Stimulated activated CD8-positive, alpha-beta memory T cell treated with anti-CD3 and anti-CD28 coated beads, Interleukin-15, amount 100 ng/mL, for 4 hours (primary cell): ENCODE results near the gene CDON.
A peak's percentile ranks its signal among the peaks of the same experiment; 100 is the strongest.

Source experiments
- DNase-seq, 2 donors: peaks; one replicate each; pipeline ENCODE4 v3.0.0-alpha.2; 2020; ENCODE audit warnings: low read depth in 2 of 2

CDON gene

DNA sequence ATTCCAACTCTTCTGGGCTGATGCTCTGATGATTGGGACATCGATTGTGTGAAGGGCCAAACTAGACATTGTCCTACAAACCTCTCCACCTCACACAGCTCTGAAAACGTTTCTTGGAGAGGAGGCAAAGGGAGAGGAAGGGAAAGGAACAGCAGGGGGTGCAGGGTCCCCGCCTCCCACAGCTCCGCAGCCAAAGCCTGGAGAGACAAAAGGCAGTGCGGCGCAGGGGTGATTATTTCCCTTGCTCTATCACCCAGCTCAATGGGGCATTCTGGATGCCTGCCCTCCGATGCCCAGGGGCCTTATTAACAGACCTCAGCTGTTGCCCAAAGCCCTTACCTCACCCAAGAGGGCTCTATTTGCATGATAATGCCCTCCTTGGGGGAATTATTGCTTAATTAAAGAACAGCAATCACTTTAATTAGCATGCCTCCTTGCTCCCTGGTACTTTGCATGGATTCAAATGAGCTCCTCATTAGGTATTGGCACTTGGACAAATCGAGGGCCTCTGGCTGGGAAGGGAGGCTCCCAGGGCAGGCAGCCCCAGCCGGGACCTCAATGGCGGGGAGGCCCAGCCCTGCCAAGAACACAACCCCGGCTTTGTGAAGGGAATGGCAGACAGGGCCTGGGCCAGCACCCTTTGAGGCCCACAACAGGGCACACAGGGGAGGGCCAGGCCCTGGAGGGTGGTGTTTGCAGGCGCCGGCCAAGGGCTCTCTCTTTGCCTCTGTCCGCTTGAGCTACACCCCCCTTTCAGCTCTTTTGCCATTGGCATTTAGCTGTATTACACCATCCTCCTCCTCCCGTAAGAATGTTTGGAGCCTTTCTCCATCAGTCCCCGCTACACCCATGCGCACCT, 19.8 kb upstream of the CDON start:
- no peak for DNase-seq

GRCh38 chr11:126081915-126082250, 19.2 kb upstream of the CDON start:
- no peak for DNase-seq

GRCh38 chr11:126080161-126080941, 17.7 kb upstream of the CDON start:
- DNase-seq = no peak

GRCh38 chr11:126079621-126080124, 17.0 kb upstream of the CDON start:
- no peak for DNase-seq

- DNase-seq = no peak
Observed at GRCh38 chr11:126076641-126077040, 14.0 kb upstream of the CDON start.

GRCh38 chr11:126072801-126073594, 10.3 kb upstream of the CDON start:
- DNase-seq = no peak

DNA sequence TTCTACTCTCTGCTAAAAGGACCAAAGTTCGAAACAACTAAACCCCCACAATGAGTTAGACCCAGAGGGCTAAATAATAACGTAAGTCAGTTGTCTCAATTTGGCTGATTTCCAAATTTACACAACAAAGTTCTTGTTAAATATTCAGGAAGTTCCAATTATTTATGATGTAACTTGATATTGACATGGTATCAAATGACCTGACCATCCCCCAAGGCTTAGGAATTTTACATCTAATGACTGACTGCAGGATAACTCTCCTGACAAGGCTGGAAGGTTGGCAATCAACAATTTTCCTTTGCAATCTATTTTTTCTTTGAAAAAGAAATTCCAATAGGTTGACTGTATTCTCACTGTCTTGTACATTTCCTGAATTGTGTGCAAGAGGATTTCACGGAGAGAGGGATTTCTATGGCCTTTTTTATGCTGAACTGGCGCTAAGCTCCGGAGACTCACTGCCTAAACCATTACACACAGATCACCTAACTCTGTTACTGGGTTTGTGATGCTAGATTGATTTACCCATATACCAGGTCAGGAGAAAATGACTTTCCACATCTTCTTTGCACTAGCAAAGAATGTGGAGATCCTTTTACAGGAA, 9.6 kb upstream of the CDON start:
- DNase-seq = no peak

DNA sequence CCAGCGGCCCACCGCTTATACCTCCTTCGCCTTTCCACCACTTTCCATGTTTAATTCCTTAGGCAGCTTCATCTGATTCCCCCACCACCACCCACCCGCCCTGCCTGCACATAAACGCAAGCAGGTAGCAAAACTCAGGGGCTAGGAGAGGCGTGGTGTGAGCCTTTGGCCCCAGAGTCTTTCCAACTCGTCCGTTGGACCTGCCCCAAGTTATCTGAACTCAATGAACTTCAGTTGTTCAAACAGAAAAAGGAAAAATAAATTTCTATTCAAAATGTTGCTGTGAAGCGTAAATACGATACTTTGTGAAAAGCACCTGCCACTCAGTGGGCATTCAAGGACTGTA, 814 bp upstream of the CDON start:
- no peak for DNase-seq

DNA sequence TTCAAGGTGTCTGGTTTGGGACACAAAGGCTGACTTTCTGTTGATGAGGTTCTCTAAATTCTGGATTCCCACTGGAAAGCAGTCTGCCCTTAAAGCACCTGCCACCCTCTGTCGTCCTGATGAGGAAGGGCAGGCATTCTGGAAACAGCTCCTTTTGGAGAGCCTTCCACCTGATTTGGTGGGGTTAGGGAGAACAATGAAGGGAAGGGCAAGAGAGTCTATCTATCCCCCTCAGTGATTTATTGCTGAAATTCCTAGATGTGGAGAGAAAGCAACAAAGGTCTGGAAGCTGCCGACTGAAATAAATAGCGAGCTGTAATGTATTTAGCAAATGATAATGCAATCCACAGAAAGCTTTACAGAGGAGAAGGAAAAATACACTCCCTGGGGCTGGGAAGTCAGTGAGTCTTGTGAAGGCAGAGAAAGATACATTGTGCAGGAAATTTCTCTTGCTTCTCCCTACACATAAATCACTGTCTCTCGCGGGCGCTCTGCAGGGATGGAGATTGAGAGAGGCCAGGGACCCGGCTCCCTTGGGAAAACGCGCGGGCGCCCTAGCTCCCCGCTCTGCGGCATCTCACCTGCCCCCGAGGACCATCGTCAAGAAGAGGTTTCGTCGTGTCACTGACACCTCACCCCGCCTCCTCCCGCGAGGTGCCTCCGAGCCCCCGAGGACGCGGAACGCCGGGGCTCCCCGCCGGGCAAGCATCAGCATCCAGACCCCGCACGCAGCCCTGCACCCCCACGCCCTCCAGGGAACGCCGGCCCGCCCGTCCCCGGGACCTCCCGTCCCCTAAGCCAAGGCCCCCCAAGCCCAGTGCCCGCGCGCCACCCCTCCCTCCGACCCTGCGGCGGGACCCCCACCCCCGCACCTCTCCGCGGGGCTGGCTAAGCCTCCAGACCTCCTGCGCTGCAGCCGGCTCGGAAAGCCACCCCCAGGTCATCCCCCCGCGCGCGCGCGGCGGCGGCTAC, 673 bp downstream of the CDON start:
- peak in 1 of 2 donors; percentile 5 for DNase-seq

GRCh38 chr11:126060757-126061171, 1.9 kb downstream of the CDON start:
- DNase-seq = no peak

- no peak for DNase-seq
Observed at GRCh38 chr11:126059238-126059781, 3.4 kb downstream of the CDON start.

GRCh38 chr11:126058105-126058874, 4.4 kb downstream of the CDON start:
- DNase-seq = no peak

GRCh38 chr11:126054882-126055281, 7.8 kb downstream of the CDON start:
- no peak for DNase-seq

DNA sequence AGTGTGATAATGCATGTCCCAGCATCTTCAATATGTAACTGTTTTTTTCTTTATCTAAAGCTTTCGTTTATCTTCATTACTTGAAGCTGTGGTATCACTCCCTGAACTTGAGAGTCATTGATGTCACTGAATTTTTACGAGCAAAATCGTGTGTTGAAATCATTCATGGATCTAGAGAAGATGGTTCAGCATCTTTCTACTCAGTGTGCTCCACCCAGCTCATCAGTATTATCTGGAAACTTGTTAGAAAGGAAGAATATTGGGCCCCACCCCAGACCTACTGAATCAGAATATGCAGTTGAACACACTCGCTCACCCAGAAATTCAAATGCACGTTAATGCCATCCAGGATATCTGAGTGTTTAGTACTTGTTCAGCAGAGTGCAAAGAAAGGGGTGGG, 8.3 kb downstream of the CDON start:
- DNase-seq = no peak

DNA sequence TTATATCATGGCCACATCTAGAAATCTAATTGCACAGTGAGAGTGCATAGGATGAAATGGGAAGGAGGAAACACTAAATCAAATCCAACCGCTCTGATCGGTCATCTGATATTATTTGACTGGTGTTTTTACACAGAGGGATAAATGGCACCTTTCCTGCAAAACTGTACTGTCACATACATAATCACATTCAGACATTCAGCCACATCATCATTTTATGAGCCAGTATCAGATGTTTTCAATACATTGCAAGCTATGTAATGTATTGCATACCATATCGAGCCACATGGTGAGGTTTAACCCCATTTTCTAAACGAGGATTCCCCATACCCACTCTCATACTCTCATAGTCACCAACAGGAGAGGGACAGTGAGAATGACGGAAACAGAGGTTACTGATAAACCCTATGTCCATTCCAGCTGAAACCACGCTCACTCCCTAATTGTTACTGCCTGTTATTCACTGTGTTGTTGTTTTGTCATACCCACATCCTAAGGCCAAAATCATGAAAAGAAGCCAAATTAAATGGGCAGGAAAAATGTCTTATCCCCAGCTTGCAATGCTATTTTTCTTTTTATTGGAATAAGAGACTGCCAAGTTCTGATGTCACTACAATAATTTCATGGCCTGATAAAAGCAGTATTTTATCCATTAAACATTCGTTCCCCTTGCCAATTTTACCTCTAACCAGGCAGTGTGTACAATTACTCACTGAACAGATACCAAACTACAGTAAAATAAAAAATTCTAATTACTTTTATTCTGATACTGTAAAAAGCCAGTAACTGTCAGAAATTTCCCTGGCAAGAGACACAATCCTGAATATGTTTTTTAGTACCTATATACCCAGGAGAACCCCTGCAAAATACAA, 9.0 kb downstream of the CDON start:
- no peak for DNase-seq

DNA sequence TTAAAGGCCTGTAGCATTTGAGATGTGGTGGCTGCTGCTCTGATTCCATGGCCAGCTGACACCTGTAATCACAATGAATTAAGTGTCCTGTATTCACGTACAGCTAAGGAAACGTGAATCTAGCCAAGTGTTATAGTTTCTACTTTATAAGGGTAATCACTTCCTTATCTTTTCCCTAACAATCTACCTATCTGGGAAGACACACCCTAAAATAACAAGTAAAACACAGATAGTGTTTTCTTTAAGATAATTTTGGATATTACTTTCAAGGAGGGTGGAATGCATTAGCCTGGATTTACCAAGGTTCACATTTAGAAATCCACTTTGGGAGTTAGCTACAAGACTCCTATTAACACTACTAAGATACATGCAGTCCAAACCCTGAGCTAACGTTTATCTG, 11.5 kb downstream of the CDON start:
- no peak for DNase-seq

DNA sequence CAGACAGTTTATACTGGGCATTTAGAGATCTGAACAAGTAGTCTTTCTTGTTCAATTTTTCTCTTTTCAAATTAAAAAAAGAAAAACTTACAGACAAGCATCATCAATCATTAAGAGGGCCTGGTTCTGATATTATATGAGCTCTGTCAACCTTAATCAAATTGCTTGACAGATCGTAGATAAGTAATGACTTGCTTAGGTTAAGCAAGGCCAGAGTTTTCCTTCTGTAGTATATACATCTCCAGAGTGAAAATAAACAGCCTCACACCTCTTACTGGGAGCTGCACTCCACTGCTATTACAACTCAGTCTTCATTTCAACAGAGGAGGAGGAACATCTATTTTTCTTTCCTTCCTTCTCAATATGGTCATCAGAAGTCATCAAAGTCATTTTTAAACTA, 13.5 kb downstream of the CDON start:
- no peak for DNase-seq

DNA sequence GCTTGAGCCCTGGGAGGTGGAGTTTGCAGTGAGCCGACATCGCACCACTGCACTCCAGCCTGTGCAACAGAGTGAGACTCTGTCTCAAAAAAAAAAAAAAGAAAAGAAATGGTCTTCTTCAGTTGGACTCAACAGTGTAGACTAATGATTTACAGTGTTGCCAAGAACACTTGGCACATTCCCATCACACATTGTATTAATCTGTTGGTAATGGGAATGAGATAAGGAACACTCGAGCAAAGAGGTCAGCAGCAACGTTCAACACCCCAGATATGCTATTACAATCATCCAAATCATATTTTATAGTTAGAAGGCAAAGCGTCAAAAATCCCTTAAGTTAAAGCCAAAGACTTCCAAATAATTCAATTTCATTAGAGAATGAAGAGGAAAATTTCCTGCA, 14.5 kb downstream of the CDON start:
- no peak for DNase-seq
